Measurements from ENCODE around the gene PRR7. TPM values are rescaled to one million over a fixed set of nuclear protein-coding genes. Genes with fewer than 3 reads are reported as not detected.
A peak's percentile ranks its signal among the peaks of the same experiment; 100 is the strongest.

Gene PRR7
- total and polyA plus RNA-seq, 2 experiments from 2014 or later, result 27.1 to 29.0 TPM

DNA sequence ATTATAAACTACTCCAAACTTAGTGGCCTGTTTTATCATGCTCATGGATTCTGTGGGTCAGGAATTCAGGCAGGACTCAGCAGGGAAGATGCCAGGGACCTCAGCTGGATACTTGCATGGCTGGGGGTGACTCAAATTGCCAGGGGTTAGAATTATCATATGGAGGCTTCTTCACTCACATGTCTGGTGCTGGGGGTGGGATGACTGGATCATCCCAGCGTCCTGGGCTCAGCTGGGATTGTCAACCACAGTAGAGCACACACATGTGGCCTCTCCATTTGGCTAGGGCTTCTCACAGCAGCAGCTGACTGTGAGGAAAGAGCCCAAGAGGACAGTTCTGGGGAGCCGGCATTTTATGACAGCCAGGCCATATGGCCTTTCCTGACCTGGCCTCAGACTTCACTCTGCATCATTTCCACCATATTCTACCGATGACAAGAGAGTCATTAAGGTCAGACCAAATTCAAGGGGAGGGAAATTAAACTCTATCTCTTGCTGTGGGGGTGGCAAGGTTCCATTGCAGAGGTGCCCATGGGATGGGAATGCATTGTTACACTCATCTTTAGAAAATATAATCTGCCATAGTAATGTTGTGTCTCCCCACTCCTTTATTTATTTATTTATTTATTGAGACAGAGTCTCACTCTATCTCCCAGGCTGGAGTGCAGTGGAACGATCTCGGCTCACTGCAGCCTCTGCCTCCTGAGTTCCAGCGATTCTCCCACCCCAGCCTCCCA, 25.4 kb upstream of the PRR7 start:
- no peaks in the 10 kb centered on the region for H3K36me3 ChIP-seq
- H3K27ac ChIP-seq, result no peak overlapping the region
- H3K27me3 ChIP-seq, result no peaks in the 10 kb centered on the region
- H3K4me1 ChIP-seq (ENCODE audit: low read depth), result no peaks in the 10 kb centered on the region
- TF ChIP-seq, protein P1, sequence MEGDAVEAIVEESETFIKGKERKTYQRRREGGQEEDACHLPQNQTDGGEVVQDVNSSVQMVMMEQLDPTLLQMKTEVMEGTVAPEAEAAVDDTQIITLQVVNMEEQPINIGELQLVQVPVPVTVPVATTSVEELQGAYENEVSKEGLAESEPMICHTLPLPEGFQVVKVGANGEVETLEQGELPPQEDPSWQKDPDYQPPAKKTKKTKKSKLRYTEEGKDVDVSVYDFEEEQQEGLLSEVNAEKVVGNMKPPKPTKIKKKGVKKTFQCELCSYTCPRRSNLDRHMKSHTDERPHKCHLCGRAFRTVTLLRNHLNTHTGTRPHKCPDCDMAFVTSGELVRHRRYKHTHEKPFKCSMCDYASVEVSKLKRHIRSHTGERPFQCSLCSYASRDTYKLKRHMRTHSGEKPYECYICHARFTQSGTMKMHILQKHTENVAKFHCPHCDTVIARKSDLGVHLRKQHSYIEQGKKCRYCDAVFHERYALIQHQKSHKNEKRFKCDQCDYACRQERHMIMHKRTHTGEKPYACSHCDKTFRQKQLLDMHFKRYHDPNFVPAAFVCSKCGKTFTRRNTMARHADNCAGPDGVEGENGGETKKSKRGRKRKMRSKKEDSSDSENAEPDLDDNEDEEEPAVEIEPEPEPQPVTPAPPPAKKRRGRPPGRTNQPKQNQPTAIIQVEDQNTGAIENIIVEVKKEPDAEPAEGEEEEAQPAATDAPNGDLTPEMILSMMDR (IDR thresholded peaks at IDR 0.05; ENCODE audit: low read depth, low read length), result no peak
- no peak for DNase-seq (ENCODE audit: low read depth in 1 of 2, low spot score in 1 of 2)
- no peak overlapping the region for H3K4me3 ChIP-seq
- no peaks in the 10 kb centered on the region for H3K9me3 ChIP-seq (ENCODE audit: low read depth)

DNA sequence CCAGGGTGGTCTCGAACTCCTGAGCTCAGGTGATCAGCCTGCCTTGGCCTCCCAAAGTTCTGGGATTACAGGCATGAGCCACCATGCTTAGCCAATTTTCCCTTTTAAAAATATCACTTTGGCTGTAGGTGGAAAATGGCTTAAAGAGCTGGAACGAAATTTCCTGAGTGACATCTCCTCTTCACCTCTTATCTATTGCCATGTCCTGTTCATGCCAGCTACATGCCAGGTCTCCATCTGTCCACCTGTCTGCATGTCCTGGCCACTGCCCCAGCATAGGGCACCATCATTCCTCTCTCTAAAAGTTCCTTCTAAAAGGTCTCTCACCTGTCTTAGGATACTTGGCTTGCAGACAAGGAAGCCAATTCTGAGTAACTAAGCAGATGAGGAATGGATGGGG, 22.9 kb upstream of the PRR7 start:
- TF ChIP-seq, protein P1 (IDR thresholded peaks at IDR 0.05; ENCODE audit: low read depth, low read length), result no peak
- Histone ChIP-seq H3K27ac (no peak overlapping the region), H3K4me3 (no peak overlapping the region), H3K4me1 (ENCODE audit: low read depth) (no peaks in the 10 kb centered on the region), H3K36me3 (no peaks in the 10 kb centered on the region), H3K27me3 (no peaks in the 10 kb centered on the region), H3K9me3 (ENCODE audit: low read depth) (no peaks in the 10 kb centered on the region)
- DNase-seq (ENCODE audit: low read depth in 1 of 2, low spot score in 1 of 2), result no peak

GRCh38 chr5:177425196-177425800, 21.3 kb upstream of the PRR7 start:
- Histone ChIP-seq H3K4me1 (ENCODE audit: low read depth) (no peaks in the 10 kb centered on the region), H3K27ac (peak overlapping the region; percentile 97), H3K36me3 (no peaks in the 10 kb centered on the region), H3K9me3 (ENCODE audit: low read depth) (no peaks in the 10 kb centered on the region), H3K4me3 (peak overlapping the region; percentile 38), H3K27me3 (no peaks in the 10 kb centered on the region)
- no peak for DNase-seq (ENCODE audit: low read depth in 1 of 2, low spot score in 1 of 2)
- TF ChIP-seq, protein P1 (IDR thresholded peaks at IDR 0.05; ENCODE audit: low read depth, low read length), result no peak

- Histone ChIP-seq H3K27ac (peak overlapping the region; percentile 97), H3K4me3 (peak overlapping the region; percentile 38), H3K4me1 (ENCODE audit: low read depth) (no peaks in the 10 kb centered on the region), H3K27me3 (no peaks in the 10 kb centered on the region), H3K9me3 (ENCODE audit: low read depth) (no peaks in the 10 kb centered on the region), H3K36me3 (no peaks in the 10 kb centered on the region)
- TF ChIP-seq, protein P1 (IDR thresholded peaks at IDR 0.05; ENCODE audit: low read depth, low read length), result no peak
- DNase-seq (ENCODE audit: low read depth in 1 of 2, low spot score in 1 of 2), result peak; percentile 100
Measured at GRCh38 chr5:177425801-177426565, 20.6 kb upstream of the PRR7 start.

- H3K4me3 ChIP-seq, result peak within 1 kb of the TSS; percentile 62
- H3K4me1 ChIP-seq (ENCODE audit: low read depth), result no peaks in the 10 kb centered on the region
- DNase-seq (ENCODE audit: low read depth in 1 of 2, low spot score in 1 of 2), result no peak
Measured at GRCh38 chr5:177426566-177427210, 19.9 kb upstream of the PRR7 start, which contains the start of gene GRK6. Gene GRK6, plus strand, starts transcription at chr5:177426676. Its CDS starts 170 bp downstream, at chr5:177426846.

More at GRCh38 chr5:177426566-177427210, 19.9 kb upstream of the PRR7 start, which contains the start of gene GRK6:
- Histone ChIP-seq H3K36me3 (no peaks in the 10 kb centered on the region), H3K9me3 (ENCODE audit: low read depth) (no peaks in the 10 kb centered on the region), H3K27me3 (no peaks in the 10 kb centered on the region), H3K27ac (peak within 1 kb of the TSS; percentile 97)
- TF ChIP-seq, protein P1 (IDR thresholded peaks at IDR 0.05; ENCODE audit: low read depth, low read length), result no peak

All from cardiac muscle cell (in vitro differentiated cells and primary cell).